Loucy (cell line): ENCODE results near the gene ERC1.

Source experiments
- H2AFZ ChIP-seq: fragments of 200-600 bp; sonication (generic); 2 replicates; pipeline ENCODE4 v1.6.0; 2016; ENCODE audit warnings: antibody characterized with exemption, mild to moderate bottlenecking, low read length, moderate library complexity
- H3F3A ChIP-seq: fragments of 200-600 bp; 2 replicates; pipeline ENCODE4 v1.6.0; 2016; ENCODE audit warnings: antibody characterized with exemption, low read depth, mild to moderate bottlenecking
- H3K27me3 ChIP-seq: fragments of 200-600 bp; sonication (generic); 2 replicates; pipeline ENCODE4 v1.6.1; 2014; ENCODE audit warnings: low read length, mild to moderate bottlenecking; ENCODE audit not compliant: insufficient read depth, poor library complexity, severe bottlenecking
- H3K36me3 ChIP-seq: fragments of 200-600 bp; sonication (generic); 2 replicates; pipeline ENCODE4 v1.6.1; 2016; ENCODE audit warnings: low read length; ENCODE audit not compliant: insufficient read depth
- H3K4me1 ChIP-seq: fragments of 200-600 bp; sonication (generic); 2 replicates; pipeline ENCODE4 v1.5.1; 2014; ENCODE audit warnings: low read length, mild to moderate bottlenecking; ENCODE audit not compliant: insufficient read depth, poor library complexity, severe bottlenecking
- H3K4me2 ChIP-seq: fragments of 200-600 bp; sonication (generic); 2 replicates; pipeline ENCODE4 v1.6.0; 2014; ENCODE audit warnings: antibody characterized with exemption, low read length, low read depth, mild to moderate bottlenecking; ENCODE audit not compliant: poor library complexity, severe bottlenecking
- H3K4me3 ChIP-seq: fragments of 200-600 bp; sonication (generic); 2 replicates; pipeline ENCODE4 v1.5.1; 2014; ENCODE audit warnings: low read length, mild to moderate bottlenecking, mixed read lengths; ENCODE audit not compliant: poor library complexity, severe bottlenecking
- H3K79me2 ChIP-seq: fragments of 200-600 bp; sonication (generic); 2 replicates; pipeline ENCODE4 v1.6.1; 2014; ENCODE audit warnings: low read length; ENCODE audit not compliant: insufficient read depth
- H3K9ac ChIP-seq: fragments of 200-600 bp; sonication (generic); 2 replicates; pipeline ENCODE4 v1.6.0; 2014; ENCODE audit warnings: mild to moderate bottlenecking, low read depth, low read length, moderate library complexity; ENCODE audit not compliant: poor library complexity, severe bottlenecking
- H3K9me2 ChIP-seq: fragments of 200-600 bp; sonication (generic); replicated peaks from 2 replicates; pipeline ENCODE4 v1.6.1; 2016; ENCODE audit warnings: low read depth, low read length, mixed read lengths
- H3K9me3 ChIP-seq: fragments of 200-600 bp; sonication (generic); 2 replicates; pipeline ENCODE4 v1.6.1; 2014; ENCODE audit warnings: mild to moderate bottlenecking, antibody characterized with exemption, low read length, low read depth; ENCODE audit not compliant: insufficient read depth
- H4K20me1 ChIP-seq: fragments of 200-600 bp; sonication (generic); 2 replicates; pipeline ENCODE4 v1.6.0; 2014; ENCODE audit warnings: antibody characterized with exemption, low read length, mild to moderate bottlenecking; ENCODE audit not compliant: insufficient read depth, poor library complexity, severe bottlenecking
- CTCF ChIP-seq: fragments of 200-600 bp; sonication (generic); conservative IDR thresholded peaks from 2 replicates; pipeline ENCODE4 v1.5.1; 2014; ENCODE audit warnings: mild to moderate bottlenecking, antibody characterized with exemption, low read length
- EZH2phosphoT487 ChIP-seq: fragments of 200-600 bp; IDR thresholded peaks from 2 replicates; pipeline ENCODE4 v1.6.1; 2018; ENCODE audit warnings: antibody characterized with exemption, mild to moderate bottlenecking, moderate library complexity, borderline replicate concordance

The ERC1 gene

DNA sequence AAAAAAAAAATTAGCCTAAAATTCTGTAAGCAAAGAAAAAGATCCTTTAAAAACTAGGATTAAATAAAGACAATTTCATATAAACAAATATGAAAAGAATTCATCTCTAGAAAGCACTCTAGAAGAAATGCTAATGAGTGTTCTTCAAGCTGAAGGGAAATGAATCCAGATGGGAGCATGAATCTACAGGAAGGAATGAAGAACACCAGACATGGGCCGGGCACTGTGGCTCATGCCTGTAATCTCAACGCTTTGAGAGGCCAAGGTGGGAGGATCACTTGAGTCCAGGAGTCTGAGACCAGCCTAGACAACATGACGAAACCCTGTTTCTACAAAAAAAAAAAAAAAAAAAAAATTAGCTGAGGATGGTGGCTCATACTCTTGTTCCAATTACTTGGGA is 306.2 kb downstream of the ERC1 start:
- no peaks in the 10 kb centered on the region for H3F3A ChIP-seq
- no peaks in the 10 kb centered on the region for H3K27me3 ChIP-seq
- peaks cover 6% of the 10 kb centered on the region; the same call in 1 of the 2 replicates for H3K36me3 ChIP-seq
- no peak overlapping the region for H3K4me2 ChIP-seq
- H3K79me2 ChIP-seq, result no peaks in the 10 kb centered on the region
- H4K20me1 ChIP-seq, result no peaks in the 10 kb centered on the region
- no peak overlapping the region for H3K4me3 ChIP-seq
- TF ChIP-seq CTCF (no peak), EZH2phosphoT487 (no peak)
- no peaks in the 10 kb centered on the region for H3K4me1 ChIP-seq
- H2AFZ ChIP-seq, result no peak overlapping the region
- no peak overlapping the region for H3K9ac ChIP-seq
- no peaks in the 10 kb centered on the region for H3K9me2 ChIP-seq
- peaks cover 4% of the 10 kb centered on the region; the same call in 1 of the 2 replicates for H3K9me3 ChIP-seq

- no peak overlapping the region for H2AFZ ChIP-seq
- no peaks in the 10 kb centered on the region for H3K4me1 ChIP-seq
- TF ChIP-seq EZH2phosphoT487, result no peak
- TF ChIP-seq CTCF, result no peak
- no peak overlapping the region for H3K9ac ChIP-seq
- no peaks in the 10 kb centered on the region for H3K79me2 ChIP-seq
- H3K36me3 ChIP-seq, result peaks cover 6% of the 10 kb centered on the region; the same call in 1 of the 2 replicates
- peaks cover 4% of the 10 kb centered on the region; the same call in 1 of the 2 replicates for H3K9me3 ChIP-seq
- no peaks in the 10 kb centered on the region for H3K9me2 ChIP-seq
- no peak overlapping the region for H3K4me2 ChIP-seq
- no peaks in the 10 kb centered on the region for H4K20me1 ChIP-seq
- H3K27me3 ChIP-seq, result no peaks in the 10 kb centered on the region
- no peaks in the 10 kb centered on the region for H3F3A ChIP-seq
- no peak overlapping the region for H3K4me3 ChIP-seq
Observed at GRCh38 chr12:1297639-1298175, 306.7 kb downstream of the ERC1 start.

DNA sequence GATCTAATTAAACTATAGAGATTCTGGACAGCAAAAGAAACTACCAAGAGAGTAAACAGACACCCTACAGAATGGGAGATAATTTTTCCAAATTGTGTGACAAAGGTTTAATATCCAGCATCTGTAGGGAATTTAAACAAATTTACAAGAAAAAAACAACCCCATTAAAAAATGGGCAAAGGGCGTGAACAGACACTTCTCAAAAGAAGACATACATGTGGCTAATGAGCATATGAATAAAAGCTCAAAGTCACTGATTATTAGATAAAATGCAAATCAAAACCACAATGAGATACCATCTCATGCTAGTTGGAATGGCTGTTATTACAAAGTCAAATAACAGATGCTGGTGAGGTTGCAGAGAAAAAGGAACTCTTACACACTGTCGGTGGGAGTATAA is 309.4 kb downstream of the ERC1 start:
- no peaks in the 10 kb centered on the region for H3K9me2 ChIP-seq
- no peaks in the 10 kb centered on the region for H4K20me1 ChIP-seq
- peaks cover 3% of the 10 kb centered on the region for H3K4me1 ChIP-seq
- H3K4me2 ChIP-seq, result no peak overlapping the region
- H3F3A ChIP-seq, result no peaks in the 10 kb centered on the region
- H3K79me2 ChIP-seq, result no peaks in the 10 kb centered on the region
- no peaks in the 10 kb centered on the region for H3K27me3 ChIP-seq
- TF ChIP-seq CTCF, result no peak
- no peak for TF ChIP-seq EZH2phosphoT487
- no peak overlapping the region for H2AFZ ChIP-seq
- H3K36me3 ChIP-seq, result peaks cover 6% of the 10 kb centered on the region; the same call in 1 of the 2 replicates
- H3K4me3 ChIP-seq, result no peak overlapping the region
- peaks cover 4% of the 10 kb centered on the region; the same call in 1 of the 2 replicates for H3K9me3 ChIP-seq
- H3K9ac ChIP-seq, result no peak overlapping the region
